IPS-NIHi7 (cell line): ENCODE measurements around the gene USP10.

Experiments
- DNase-seq: peaks from one replicate; pipeline ENCODE4 v3.0.0; 2012; ENCODE audit warnings: mixed read lengths; ENCODE audit errors: extremely low spot score

Gene USP10

GRCh38 chr16:84769416-84769815 is 69.6 kb downstream of the USP10 start:
- no peak for DNase-seq

- no peak for DNase-seq
Observed at GRCh38 chr16:84773312-84773711, 73.5 kb downstream of the USP10 start.

GRCh38 chr16:84774810-84775209 is 75.0 kb downstream of the USP10 start:
- DNase-seq = no peak

GRCh38 chr16:84775262-84775810 is 75.5 kb downstream of the USP10 start:
- no peak for DNase-seq

- DNase-seq = no peak
Observed at GRCh38 chr16:84777435-84777834, 77.6 kb downstream of the USP10 start.

GRCh38 chr16:84778720-84779119 is 78.9 kb downstream of the USP10 start:
- no peak for DNase-seq

- DNase-seq = no peak
Observed at GRCh38 chr16:84780063-84780462, 80.3 kb downstream of the USP10 start.

GRCh38 chr16:84780544-84781376 is 81.0 kb downstream of the USP10 start:
- DNase-seq = no peak

- no peak for DNase-seq
Observed at GRCh38 chr16:84782846-84783245, 83.0 kb downstream of the USP10 start.

- DNase-seq = no peak
Observed at GRCh38 chr16:84785843-84786581, 86.2 kb downstream of the USP10 start.

GRCh38 chr16:84786605-84787262 is 86.9 kb downstream of the USP10 start:
- no peak for DNase-seq

GRCh38 chr16:84787263-84787622 is 87.4 kb downstream of the USP10 start:
- DNase-seq = no peak

GRCh38 chr16:84788920-84789391 is 89.2 kb downstream of the USP10 start:
- no peak for DNase-seq

GRCh38 chr16:84789431-84789830 is 89.6 kb downstream of the USP10 start:
- DNase-seq = no peak

- no peak for DNase-seq
Observed at GRCh38 chr16:84790301-84790700, 90.5 kb downstream of the USP10 start.

GRCh38 chr16:84791088-84791487 is 91.3 kb downstream of the USP10 start:
- DNase-seq = no peak

GRCh38 chr16:84791501-84791900 is 91.7 kb downstream of the USP10 start:
- DNase-seq = no peak

- DNase-seq = no peak
Observed at GRCh38 chr16:84794186-84794585, 94.4 kb downstream of the USP10 start.

GRCh38 chr16:84794626-84795025 is 94.8 kb downstream of the USP10 start:
- no peak for DNase-seq

GRCh38 chr16:84795329-84796053 is 95.7 kb downstream of the USP10 start:
- no peak for DNase-seq

- DNase-seq = no peak
Observed at GRCh38 chr16:84800158-84800978, 100.6 kb downstream of the USP10 start.
